Cardiac muscle cell (in vitro differentiated cells and primary cell): ENCODE results near the gene NSD2. TPM values are rescaled to one million over a fixed set of nuclear protein-coding genes. Genes with fewer than 3 reads are reported as not detected.

Experiments
- DNase-seq, 2 donors: peaks; one replicate each; pipeline versions ENCODE4 v3.0.0 to v3.0.0-alpha.2; 2010 to 2017; ENCODE audit warnings: low read depth in 1 of 2, low spot score in 1 of 2
- H3K27ac ChIP-seq: fragments of 200-600 bp; sonication (generic); 2 replicates; pipeline ENCODE4 v1.5.1; 2016
- H3K27me3 ChIP-seq: fragments of 200-600 bp; sonication (generic); 2 replicates; pipeline ENCODE4 v1.6.0; 2016; ENCODE audit warnings: control low read depth
- H3K36me3 ChIP-seq: fragments of 200-600 bp; sonication (generic); 2 replicates; pipeline ENCODE4 v1.5.1; 2016; ENCODE audit warnings: control low read depth
- H3K4me1 ChIP-seq: fragments of 200-600 bp; sonication (generic); 2 replicates; pipeline ENCODE4 v1.8.1; 2017; ENCODE audit warnings: low read depth, mild to moderate bottlenecking, mixed run types
- H3K4me3 ChIP-seq: fragments of 200-600 bp; sonication (generic); 2 replicates; pipeline ENCODE4 v1.5.1; 2016; ENCODE audit warnings: mild to moderate bottlenecking
- H3K9me3 ChIP-seq: fragments of 200-600 bp; sonication (generic); 2 replicates; pipeline ENCODE4 v1.5.1; 2017; ENCODE audit warnings: low read depth, mild to moderate bottlenecking, control low read depth
- polyA plus RNA-seq: library from polyadenylated mRNA; unstranded; fragments of >200 nt; fragmentation: Nextera tagmentation; extraction: Ambion mirVana; gene quantifications from 2 replicates; pipeline ENCODE4 v1.2.1, GENCODE V29; 2016
- total RNA-seq: library from RNA; depleted of rRNA; stranded (reverse); fragments of >200 nt; gene quantifications from 2 replicates; pipeline ENCODE4 v1.2.3, GENCODE V29; 2016
- TF ChIP-seq, protein P1 (sequence below): IDR thresholded peaks from 2 replicates; pipeline ENCODE4 v1.5.1; 2012; ENCODE audit warnings: low read depth, mild to moderate bottlenecking, low read length

Gene NSD2
- total and polyA plus RNA-seq, 2 experiments from 2014 or later = 49.0 to 91.3 TPM

- Histone ChIP-seq H3K4me1 (peaks cover 24% of the 10 kb centered on the region), H3K27ac (no peak overlapping the region), H3K27me3 (no peaks in the 10 kb centered on the region), H3K36me3 (peaks cover 11% of the 10 kb centered on the region), H3K4me3 (no peak overlapping the region), H3K9me3 (no peaks in the 10 kb centered on the region)
- DNase-seq = no peak
- TF ChIP-seq, protein P1, sequence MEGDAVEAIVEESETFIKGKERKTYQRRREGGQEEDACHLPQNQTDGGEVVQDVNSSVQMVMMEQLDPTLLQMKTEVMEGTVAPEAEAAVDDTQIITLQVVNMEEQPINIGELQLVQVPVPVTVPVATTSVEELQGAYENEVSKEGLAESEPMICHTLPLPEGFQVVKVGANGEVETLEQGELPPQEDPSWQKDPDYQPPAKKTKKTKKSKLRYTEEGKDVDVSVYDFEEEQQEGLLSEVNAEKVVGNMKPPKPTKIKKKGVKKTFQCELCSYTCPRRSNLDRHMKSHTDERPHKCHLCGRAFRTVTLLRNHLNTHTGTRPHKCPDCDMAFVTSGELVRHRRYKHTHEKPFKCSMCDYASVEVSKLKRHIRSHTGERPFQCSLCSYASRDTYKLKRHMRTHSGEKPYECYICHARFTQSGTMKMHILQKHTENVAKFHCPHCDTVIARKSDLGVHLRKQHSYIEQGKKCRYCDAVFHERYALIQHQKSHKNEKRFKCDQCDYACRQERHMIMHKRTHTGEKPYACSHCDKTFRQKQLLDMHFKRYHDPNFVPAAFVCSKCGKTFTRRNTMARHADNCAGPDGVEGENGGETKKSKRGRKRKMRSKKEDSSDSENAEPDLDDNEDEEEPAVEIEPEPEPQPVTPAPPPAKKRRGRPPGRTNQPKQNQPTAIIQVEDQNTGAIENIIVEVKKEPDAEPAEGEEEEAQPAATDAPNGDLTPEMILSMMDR = no peak
Observed at GRCh38 chr4:1898007-1898406, 26.8 kb downstream of the NSD2 start.

GRCh38 chr4:1898681-1899080 is 27.5 kb downstream of the NSD2 start:
- Histone ChIP-seq H3K4me1 (peaks cover 24% of the 10 kb centered on the region), H3K27ac (no peak overlapping the region), H3K36me3 (peaks cover 11% of the 10 kb centered on the region), H3K9me3 (no peaks in the 10 kb centered on the region), H3K4me3 (no peak overlapping the region), H3K27me3 (no peaks in the 10 kb centered on the region)
- no peak for DNase-seq
- TF ChIP-seq, protein P1 = no peak

GRCh38 chr4:1899149-1900086 is 28.2 kb downstream of the NSD2 start:
- Histone ChIP-seq H3K9me3 (no peaks in the 10 kb centered on the region), H3K27me3 (no peaks in the 10 kb centered on the region), H3K4me1 (peaks cover 24% of the 10 kb centered on the region), H3K4me3 (no peak overlapping the region), H3K27ac (peak overlapping the region; percentile 61), H3K36me3 (peaks cover 14% of the 10 kb centered on the region)
- TF ChIP-seq, protein P1 = peak; percentile 77
- peak; percentile 84 to 87 for DNase-seq

- TF ChIP-seq, protein P1 = no peak
- Histone ChIP-seq H3K9me3 (no peaks in the 10 kb centered on the region), H3K36me3 (peaks cover 18% of the 10 kb centered on the region)
Observed at GRCh38 chr4:1900087-1900433, 28.9 kb downstream of the NSD2 start.

GRCh38 chr4:1900624-1901023 is 29.4 kb downstream of the NSD2 start:
- TF ChIP-seq, protein P1 = no peak
- no peaks in the 10 kb centered on the region for H3K9me3 ChIP-seq
- no peak overlapping the region for H3K4me3 ChIP-seq
- H3K27me3 ChIP-seq = no peaks in the 10 kb centered on the region
- peak overlapping the region; percentile 61 for H3K27ac ChIP-seq
- peaks cover 24% of the 10 kb centered on the region for H3K4me1 ChIP-seq
- no peak for DNase-seq
- H3K36me3 ChIP-seq = peaks cover 18% of the 10 kb centered on the region

More at GRCh38 chr4:1900087-1900433, 28.9 kb downstream of the NSD2 start:
- H3K4me3 ChIP-seq = no peak overlapping the region
- H3K4me1 ChIP-seq = peaks cover 24% of the 10 kb centered on the region
- H3K27me3 ChIP-seq = no peaks in the 10 kb centered on the region
- peak overlapping the region; percentile 61 for H3K27ac ChIP-seq
- peak in 1 of 2 donors; percentile 25 for DNase-seq
